Body of pancreas (tissue), 4 donors: ENCODE measurements around the gene AGBL5. TPM values are rescaled to one million over a fixed set of nuclear protein-coding genes. Genes with fewer than 3 reads are reported as not detected.

Experiments
- ATAC-seq: fragments of 150-250 bp; one replicate; pipeline ENCODE4 v1.9.1; 2016
- DNase-seq, 4 donors: peaks; one replicate each; pipeline ENCODE4 v3.0.0-alpha.2; 2019
- H3K27ac ChIP-seq, 4 donors: fragments of 200-600 bp; sonication (generic); 1 replicate in 3 of 4; 2 replicates in 1 of 4; pipeline versions ENCODE4 v1.5.1 to v1.6.1; 2016 to 2019; ENCODE audit warnings: mild to moderate bottlenecking in 1 of 4, mixed read lengths in 1 of 4, moderate library complexity in 1 of 4
- H3K27me3 ChIP-seq, 2 donors: fragments of 200-600 bp; sonication (generic); one replicate each; pipeline ENCODE4 v1.6.0; 2016; ENCODE audit warnings: mild to moderate bottlenecking in 1 of 2
- H3K36me3 ChIP-seq, 2 donors: fragments of 200-600 bp; sonication (generic); replicated peaks in 1 of 2; 2 replicates each; pipeline ENCODE4 v1.5.1; 2016; ENCODE audit warnings: low read depth in 2 of 2; ENCODE audit not compliant: insufficient read depth in 1 of 2
- H3K4me1 ChIP-seq: fragments of 200-600 bp; sonication (generic); one replicate; pipeline ENCODE4 v1.6.0; 2016
- H3K4me3 ChIP-seq, 2 donors: fragments of 200-600 bp; sonication (generic); 1 replicate in 1 of 2; 2 replicates in 1 of 2; pipeline ENCODE4 v1.5.1; 2016 to 2019
- H3K9me3 ChIP-seq, 3 donors: fragments of 200-600 bp; sonication (generic); 1 replicate in 2 of 3; 2 replicates in 1 of 3; pipeline ENCODE4 v1.5.1; 2016
- POLR2A ChIP-seq, 3 donors: fragments of 450-650 bp; IDR thresholded peaks; one replicate each; pipeline ENCODE4 v1.6.1; 2016; ENCODE audit warnings: antibody characterized with exemption in 3 of 3, mild to moderate bottlenecking in 2 of 3
- WGBS, 2 donors: methylation state at CpG; one replicate each; pipeline ENCODE4 v1.1.5; 2017; 5-methylcytosine and 5-hydroxymethylcytosine counted together
- intact Hi-C: fragments of 100-400 bp; cut with DNase I; formaldehyde crosslinking; loops from one replicate; pipeline ENCODE4 v1.15.1; 2023
- total RNA-seq, 2 donors: library from RNA; depleted of rRNA; stranded (reverse); fragments of >200 nt; gene quantifications; one replicate each; pipeline ENCODE4 v1.1.0, GENCODE V29; 2016
- TF ChIP-seq, protein P1 (sequence below), 7 experiments: fragments of 450-650 bp in 4 of 7; fragments of 200-600 bp in 3 of 7; sonication (generic) in 3 of 7; IDR thresholded peaks; one replicate each; pipeline ENCODE4 v1.5.1; 2016 to 2019; ENCODE audit warnings: antibody characterized with exemption in 7 of 7

Gene AGBL5
- total RNA-seq, 2 donors from 2014 or later, result 5.6 to 12.2 TPM

DNA sequence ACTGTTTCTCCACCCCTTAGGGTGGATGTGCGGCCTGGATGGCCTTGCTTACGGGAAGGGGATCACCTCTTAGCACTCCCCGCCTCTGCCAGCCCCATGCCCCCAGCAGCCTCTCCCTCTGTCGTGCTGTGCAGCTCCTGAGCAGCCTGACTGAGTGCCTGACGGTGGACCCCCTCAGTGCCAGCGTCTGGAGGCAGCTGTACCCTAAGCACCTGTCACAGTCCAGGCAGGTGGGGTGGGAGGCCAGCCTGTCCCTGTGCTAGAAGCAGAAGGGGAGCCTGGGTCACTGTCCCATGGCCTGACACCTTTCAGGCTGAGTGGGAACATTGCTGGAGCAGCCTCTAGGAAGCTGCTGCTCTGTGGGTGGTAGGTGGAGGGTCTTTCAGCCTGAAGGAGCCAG, 13.5 kb upstream of the AGBL5 start:
- no peak overlapping the region for H3K27ac ChIP-seq
- no peaks in the 10 kb centered on the region for H3K9me3 ChIP-seq
- ATAC-seq (no peak), DNase-seq (no peak)
- no peaks in the 10 kb centered on the region for H3K27me3 ChIP-seq
- intact Hi-C loops, result no loop called here
- no peak overlapping the region for H3K4me3 ChIP-seq
- TF ChIP-seq POLR2A (IDR thresholded peaks at IDR 0.05), result no peak
- TF ChIP-seq, protein P1, sequence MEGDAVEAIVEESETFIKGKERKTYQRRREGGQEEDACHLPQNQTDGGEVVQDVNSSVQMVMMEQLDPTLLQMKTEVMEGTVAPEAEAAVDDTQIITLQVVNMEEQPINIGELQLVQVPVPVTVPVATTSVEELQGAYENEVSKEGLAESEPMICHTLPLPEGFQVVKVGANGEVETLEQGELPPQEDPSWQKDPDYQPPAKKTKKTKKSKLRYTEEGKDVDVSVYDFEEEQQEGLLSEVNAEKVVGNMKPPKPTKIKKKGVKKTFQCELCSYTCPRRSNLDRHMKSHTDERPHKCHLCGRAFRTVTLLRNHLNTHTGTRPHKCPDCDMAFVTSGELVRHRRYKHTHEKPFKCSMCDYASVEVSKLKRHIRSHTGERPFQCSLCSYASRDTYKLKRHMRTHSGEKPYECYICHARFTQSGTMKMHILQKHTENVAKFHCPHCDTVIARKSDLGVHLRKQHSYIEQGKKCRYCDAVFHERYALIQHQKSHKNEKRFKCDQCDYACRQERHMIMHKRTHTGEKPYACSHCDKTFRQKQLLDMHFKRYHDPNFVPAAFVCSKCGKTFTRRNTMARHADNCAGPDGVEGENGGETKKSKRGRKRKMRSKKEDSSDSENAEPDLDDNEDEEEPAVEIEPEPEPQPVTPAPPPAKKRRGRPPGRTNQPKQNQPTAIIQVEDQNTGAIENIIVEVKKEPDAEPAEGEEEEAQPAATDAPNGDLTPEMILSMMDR (IDR thresholded peaks at IDR 0.05), result no peak
- H3K4me1 ChIP-seq, result peaks cover 31% of the 10 kb centered on the region
- H3K36me3 ChIP-seq, result peaks cover 35 to 43% of the 10 kb centered on the region in 2 donors
- WGBS, 2 donors, result 87% methylated on average over 6 of the region's 6 CpGs; no CpG with 5 or more reads in 1 of the 2 donors

- 86 to 87% methylated on average over 13 to 16 of the region's 17 CpGs for WGBS, 2 donors
- TF ChIP-seq, protein P1 (IDR thresholded peaks at IDR 0.05), result no peak
- TF ChIP-seq POLR2A (IDR thresholded peaks at IDR 0.05), result no peak
- Histone ChIP-seq H3K4me1 (peaks cover 28% of the 10 kb centered on the region), H3K27ac (no peak overlapping the region), H3K4me3 (no peak overlapping the region), H3K36me3 (peaks cover 35 to 43% of the 10 kb centered on the region in 2 donors), H3K9me3 (no peaks in the 10 kb centered on the region), H3K27me3 (no peaks in the 10 kb centered on the region)
- intact Hi-C loops, result no loop called here
- DNase-seq, result no peak
- ATAC-seq, result no peak
Measured at GRCh38 chr2:27038631-27039339, 12.7 kb upstream of the AGBL5 start.

DNA sequence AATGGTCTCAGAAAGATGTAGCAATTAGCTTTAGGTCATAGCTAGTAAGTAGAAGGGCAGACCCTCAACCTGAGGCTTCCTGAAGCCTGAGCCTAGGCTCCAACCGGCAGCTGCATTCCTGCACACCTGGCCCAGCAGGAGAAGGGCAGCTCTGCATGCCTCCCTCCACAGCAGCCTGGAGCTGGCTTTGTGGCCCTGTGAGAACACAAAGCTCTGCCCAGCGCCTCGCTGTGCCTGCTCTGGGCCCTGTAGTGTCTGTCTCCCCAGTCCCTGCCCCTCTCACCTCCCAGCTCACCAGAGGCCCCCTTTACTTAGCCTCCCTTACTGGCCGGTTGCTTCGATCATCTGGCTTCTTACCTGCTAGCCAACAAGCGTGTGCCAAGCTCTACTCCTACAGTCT, 12.0 kb upstream of the AGBL5 start:
- peaks cover 35 to 43% of the 10 kb centered on the region in 2 donors for H3K36me3 ChIP-seq
- intact Hi-C loops, result no loop called here
- 71 to 80% methylated on average over 5 to 6 of the region's 6 CpGs for WGBS, 2 donors
- ATAC-seq, result no peak
- TF ChIP-seq, protein P1 (IDR thresholded peaks at IDR 0.05), result no peak
- no peak for TF ChIP-seq POLR2A (IDR thresholded peaks at IDR 0.05)
- DNase-seq, result no peak
- H3K27ac ChIP-seq, result no peak overlapping the region
- H3K27me3 ChIP-seq, result no peaks in the 10 kb centered on the region
- H3K4me1 ChIP-seq, result peaks cover 22% of the 10 kb centered on the region
- no peak overlapping the region for H3K4me3 ChIP-seq
- no peaks in the 10 kb centered on the region for H3K9me3 ChIP-seq

- Histone ChIP-seq H3K27ac (no peak overlapping the region), H3K4me1 (peaks cover 17% of the 10 kb centered on the region), H3K9me3 (no peaks in the 10 kb centered on the region), H3K4me3 (no peak overlapping the region), H3K27me3 (no peaks in the 10 kb centered on the region), H3K36me3 (peaks cover 35 to 43% of the 10 kb centered on the region in 2 donors)
- DNase-seq, result no peak
- no peak for TF ChIP-seq POLR2A (IDR thresholded peaks at IDR 0.05)
- TF ChIP-seq, protein P1 (IDR thresholded peaks at IDR 0.05), result no peak
- 96% methylated on average over 4 to 7 of the region's 7 CpGs for WGBS, 2 donors
- no peak for ATAC-seq
- intact Hi-C loops, result no loop called here
Measured at GRCh38 chr2:27039871-27040270, 11.6 kb upstream of the AGBL5 start.

GRCh38 chr2:27040282-27040681, 11.2 kb upstream of the AGBL5 start:
- DNase-seq (no peak), ATAC-seq (no peak)
- Histone ChIP-seq H3K9me3 (no peaks in the 10 kb centered on the region), H3K27ac (no peak overlapping the region), H3K4me1 (peaks cover 13% of the 10 kb centered on the region), H3K36me3 (peaks cover 35 to 43% of the 10 kb centered on the region in 2 donors), H3K4me3 (no peak overlapping the region), H3K27me3 (no peaks in the 10 kb centered on the region)
- intact Hi-C loops, result no loop called here
- TF ChIP-seq, protein P1 (IDR thresholded peaks at IDR 0.05), result no peak
- no peak for TF ChIP-seq POLR2A (IDR thresholded peaks at IDR 0.05)
- 78 to 81% methylated on average over 6 to 7 of the region's 8 CpGs for WGBS, 2 donors
